ENCODE results near the gene CLDN4. TPM values are rescaled to one million over a fixed set of nuclear protein-coding genes. Genes with fewer than 3 reads are reported as not detected.
"Not testable (repeated sequence)": the region's sequence is repeated elsewhere in the genome, so short reads cannot be mapped to it uniquely, and the experiment has no call there.

CLDN4 gene
- 0.07 TPM in 2 replicates for total RNA-seq

GRCh38 chr7:73830681-73831583 is at the start of gene CLDN4:
TSS of gene CLDN4 (plus strand) at chr7:73830996. CDS start at chr7:73831202, 206 bp downstream.
- DNase-seq (ENCODE audit: low read depth, low spot score): no peak

DNA sequence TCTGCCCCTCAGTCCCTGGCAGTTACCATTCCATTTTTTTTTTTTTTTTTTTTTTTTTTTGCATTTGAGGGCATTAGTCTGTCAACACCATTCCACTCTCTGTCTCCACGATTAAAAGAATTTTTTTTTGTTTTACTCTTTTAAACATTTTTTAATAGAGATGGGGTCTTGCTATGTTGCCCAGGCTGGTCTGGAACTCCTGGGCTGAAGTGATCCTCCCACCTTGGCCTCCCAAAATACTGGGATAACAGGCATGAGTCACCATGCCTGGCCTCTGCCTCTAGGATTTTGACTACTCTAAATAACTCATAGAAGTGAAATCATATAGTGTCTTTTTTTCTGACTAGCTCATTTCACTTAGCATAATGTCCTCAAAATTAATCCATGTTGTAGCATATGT is 44.2 kb upstream of the CLDN4 start:
- DNase-seq (ENCODE audit: low read depth, low spot score): no peak

GRCh38 chr7:73787786-73788048 is 43.1 kb upstream of the CLDN4 start:
- DNase-seq (ENCODE audit: low read depth, low spot score): not testable (repeated sequence)

- no peak for DNase-seq (ENCODE audit: low read depth, low spot score)
Measured at GRCh38 chr7:73789051-73789450, 41.7 kb upstream of the CLDN4 start.

DNA sequence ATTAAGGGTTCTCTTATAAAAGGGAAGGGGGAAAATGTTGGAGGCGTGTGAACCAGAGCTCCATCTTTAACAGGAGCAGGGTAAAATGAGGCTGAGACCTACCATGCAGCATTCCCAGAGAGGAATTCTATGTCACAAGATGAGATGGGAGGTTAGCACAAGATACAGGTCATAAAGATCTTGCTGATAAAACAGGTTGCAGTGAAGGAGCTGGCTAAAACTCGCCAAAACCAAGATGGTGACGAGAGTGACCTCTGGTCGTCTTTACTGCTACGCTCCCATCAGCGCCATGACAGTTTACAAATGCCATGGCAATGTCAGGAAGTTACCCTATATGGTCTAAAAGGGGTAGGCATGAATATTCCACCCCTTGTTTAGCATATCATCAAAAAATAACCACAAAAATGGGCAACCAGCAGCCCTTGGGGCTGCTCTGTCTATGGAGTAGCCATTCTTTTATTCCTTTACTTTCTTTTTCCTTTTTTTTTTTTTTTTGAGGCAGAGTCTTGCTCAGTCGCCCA is 39.6 kb upstream of the CLDN4 start:
- not testable (repeated sequence) for DNase-seq (ENCODE audit: low read depth, low spot score)

DNA sequence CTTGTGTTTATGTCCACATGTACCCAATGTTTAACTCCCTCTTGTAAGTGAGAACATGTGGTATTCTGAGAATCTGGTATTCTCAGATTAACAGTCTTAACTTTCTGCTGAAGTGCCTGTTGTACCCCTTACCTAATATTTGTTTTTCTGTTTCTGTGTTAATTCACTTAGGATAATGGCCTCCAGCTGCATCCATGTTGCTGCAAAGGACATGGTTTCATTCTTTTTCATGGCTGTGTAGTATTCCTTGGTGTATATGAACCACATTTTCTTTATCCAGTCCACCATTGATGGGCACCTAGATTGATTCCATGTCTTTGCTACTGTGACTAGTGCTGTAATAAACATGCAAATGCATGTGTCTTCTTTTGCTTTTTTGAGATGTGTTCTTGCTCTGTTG is 35.6 kb upstream of the CLDN4 start:
- not testable (repeated sequence) for DNase-seq (ENCODE audit: low read depth, low spot score)

- DNase-seq (ENCODE audit: low read depth, low spot score): not testable (repeated sequence)
Measured at GRCh38 chr7:73796656-73797055, 34.1 kb upstream of the CLDN4 start.

- DNase-seq (ENCODE audit: low read depth, low spot score): not testable (repeated sequence)
Measured at GRCh38 chr7:73797176-73797575, 33.6 kb upstream of the CLDN4 start.

- DNase-seq (ENCODE audit: low read depth, low spot score): no peak
Measured at GRCh38 chr7:73799282-73800141, 31.3 kb upstream of the CLDN4 start.

DNA sequence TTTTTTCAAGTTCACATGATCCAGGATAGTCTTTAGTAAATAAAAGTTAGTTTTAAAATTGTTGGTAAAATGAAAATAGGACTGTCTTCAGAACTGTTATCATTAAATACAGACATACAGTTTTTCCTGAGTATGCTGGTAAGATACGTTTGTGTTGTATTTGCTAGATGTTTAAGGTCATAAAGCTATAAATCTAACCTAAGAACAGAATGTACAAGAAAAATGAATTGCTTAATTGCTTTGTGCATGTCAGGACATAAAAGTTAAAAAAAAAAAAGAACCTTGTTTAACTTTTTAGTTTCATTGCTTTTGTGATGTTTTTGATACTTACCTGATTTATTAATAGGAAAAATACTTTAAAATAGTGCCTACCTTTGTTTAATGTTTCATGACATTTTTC is 29.2 kb upstream of the CLDN4 start:
- DNase-seq (ENCODE audit: low read depth, low spot score): no peak

DNA sequence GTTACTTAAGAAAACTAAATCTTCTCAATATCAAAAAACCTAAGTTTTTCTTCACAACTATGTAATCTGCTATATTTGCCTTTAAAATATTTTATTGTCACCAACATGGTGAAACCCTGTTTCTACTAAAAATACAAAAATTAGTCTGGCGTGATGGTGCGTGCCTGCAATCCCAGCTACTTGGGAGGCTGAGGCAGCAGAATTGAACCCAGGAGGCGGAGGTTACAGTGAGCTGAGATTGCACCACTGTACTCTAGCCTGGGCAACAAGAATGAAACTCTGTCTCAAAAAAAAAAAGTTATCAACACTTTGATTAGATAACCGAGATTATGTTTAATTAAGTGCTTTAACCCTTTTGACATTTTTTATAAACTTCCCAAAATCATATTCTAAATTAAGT is 28.3 kb upstream of the CLDN4 start:
- no peak for DNase-seq (ENCODE audit: low read depth, low spot score)

DNA sequence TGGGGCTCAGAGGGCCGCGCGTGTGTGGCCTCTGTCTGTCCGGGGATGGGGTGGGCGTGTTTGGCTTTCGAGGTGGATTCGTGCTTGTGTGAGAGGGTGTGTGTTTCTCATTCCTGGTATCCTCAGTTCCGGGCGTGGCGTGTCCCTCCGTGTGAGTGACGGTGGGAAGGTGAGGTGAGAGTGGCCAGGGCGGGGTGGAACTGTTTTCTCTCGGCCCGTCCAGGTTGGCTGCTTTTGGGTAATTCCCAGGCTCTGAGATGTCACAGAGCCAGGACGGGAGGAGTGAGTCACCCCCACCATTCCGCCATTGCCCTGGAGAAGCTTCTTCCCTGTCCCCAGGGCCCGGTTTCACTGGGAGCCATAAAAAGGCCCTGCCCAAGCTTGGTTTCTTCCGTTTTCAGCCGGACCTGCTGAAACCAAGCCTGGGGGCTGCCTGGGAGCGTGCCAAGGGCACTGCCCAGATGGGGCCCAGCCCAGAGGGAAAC is 21.3 kb upstream of the CLDN4 start:
- no peak for DNase-seq (ENCODE audit: low read depth, low spot score)

GRCh38 chr7:73810998-73811360 is 19.8 kb upstream of the CLDN4 start:
- no peak for DNase-seq (ENCODE audit: low read depth, low spot score)

DNA sequence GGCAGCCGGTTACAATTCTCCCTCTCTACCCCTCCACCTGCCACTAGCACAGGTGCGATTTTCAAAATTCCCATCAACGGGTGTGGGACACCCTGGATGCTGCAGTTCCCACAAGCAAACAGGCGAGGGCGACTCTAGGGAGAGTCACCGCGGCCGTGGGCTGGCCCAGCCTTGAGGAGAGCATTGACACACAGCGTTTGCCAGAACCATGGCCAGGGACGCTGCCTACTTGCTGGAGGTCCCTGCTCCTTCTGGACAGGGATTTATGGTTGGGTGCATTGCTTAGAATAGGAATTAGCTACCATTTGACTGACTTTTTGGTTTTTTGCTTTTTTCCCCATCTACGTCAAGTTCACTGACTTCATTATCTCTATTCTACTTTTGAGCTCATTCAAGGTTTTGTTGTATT is 19.0 kb upstream of the CLDN4 start:
- peak; percentile 24 for DNase-seq (ENCODE audit: low read depth, low spot score)

GRCh38 chr7:73812996-73813395 is 17.8 kb upstream of the CLDN4 start:
- no peak for DNase-seq (ENCODE audit: low read depth, low spot score)

- no peak for DNase-seq (ENCODE audit: low read depth, low spot score)
Measured at GRCh38 chr7:73815436-73815835, 15.4 kb upstream of the CLDN4 start.

- no peak for DNase-seq (ENCODE audit: low read depth, low spot score)
Measured at GRCh38 chr7:73817121-73817520, 13.7 kb upstream of the CLDN4 start.

GRCh38 chr7:73820013-73820412 is 10.8 kb upstream of the CLDN4 start:
- DNase-seq (ENCODE audit: low read depth, low spot score): no peak

DNA sequence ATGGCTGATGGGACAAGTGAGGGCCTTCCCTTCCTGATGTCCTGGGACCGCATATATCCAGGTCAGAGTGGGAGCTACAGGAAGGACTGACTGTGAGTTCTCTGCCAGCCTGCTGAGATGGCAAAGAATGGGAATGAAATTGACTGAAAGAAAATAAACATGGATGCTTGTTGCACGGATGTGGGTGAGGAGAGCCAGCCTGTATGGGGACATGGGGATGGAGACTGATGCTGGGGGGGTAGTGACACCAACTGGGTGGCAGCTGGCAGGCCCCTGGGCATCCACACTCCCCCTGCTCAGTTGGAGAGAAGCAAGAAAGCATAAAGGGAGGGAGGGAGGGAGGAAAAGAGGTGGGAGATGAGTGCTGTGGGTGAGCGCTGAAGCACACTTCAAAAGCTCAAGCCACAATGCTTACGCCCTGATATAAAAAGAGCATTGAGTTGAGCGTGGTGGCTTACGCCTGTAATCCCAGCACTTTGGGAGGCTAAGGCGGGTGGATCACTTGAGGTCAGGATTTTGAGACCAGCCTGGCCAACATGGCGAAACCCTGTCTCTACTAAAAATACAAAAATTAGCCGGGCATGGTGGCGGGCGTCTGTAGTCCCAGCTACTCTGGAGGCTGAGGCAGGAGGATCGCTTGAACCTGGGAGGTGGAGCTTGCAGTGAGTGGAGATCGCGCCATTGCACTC is 9.1 kb upstream of the CLDN4 start:
- DNase-seq (ENCODE audit: low read depth, low spot score): not testable (repeated sequence)

DNA sequence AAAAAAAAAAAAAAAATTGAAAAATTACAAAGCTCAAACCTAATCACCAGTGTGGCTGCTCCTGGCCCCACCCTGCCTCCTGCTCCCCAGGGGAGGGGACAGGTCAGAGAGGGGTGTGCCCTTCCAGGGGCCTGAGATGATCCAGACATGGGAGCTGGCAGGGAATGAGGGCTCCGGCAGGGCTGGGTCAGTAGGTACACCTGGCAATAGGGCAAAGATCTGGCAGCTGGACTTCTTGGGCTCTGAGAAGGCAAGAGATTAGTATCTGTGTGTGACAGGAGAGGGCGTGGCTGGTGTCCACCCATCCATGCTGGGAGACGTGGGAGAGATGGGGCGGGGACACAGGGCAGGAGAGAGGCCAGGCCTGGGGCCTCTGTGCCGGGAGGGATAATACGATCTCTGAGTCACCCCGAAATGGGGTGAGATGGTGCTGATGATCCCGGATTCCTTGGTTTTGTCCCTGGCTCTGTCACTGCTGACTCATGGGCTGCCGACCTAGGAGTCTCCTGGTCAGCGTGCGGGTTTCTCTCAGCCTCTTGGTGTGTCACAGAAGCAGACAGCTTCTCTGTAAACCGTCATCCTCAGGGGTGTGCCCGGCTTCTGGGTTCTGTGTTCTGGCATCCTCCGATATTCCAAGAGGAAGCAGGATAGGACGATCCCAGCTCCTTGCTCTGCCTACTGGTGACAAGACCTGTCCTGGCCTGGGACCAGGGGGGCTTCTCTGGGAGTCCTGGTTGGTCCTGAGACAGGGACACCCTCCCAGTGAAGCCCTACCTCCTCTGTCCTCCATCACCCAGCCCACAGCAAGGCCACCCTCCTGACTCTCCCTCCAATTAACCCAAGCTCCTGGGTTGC is 8.2 kb upstream of the CLDN4 start:
- DNase-seq (ENCODE audit: low read depth, low spot score): no peak

DNA sequence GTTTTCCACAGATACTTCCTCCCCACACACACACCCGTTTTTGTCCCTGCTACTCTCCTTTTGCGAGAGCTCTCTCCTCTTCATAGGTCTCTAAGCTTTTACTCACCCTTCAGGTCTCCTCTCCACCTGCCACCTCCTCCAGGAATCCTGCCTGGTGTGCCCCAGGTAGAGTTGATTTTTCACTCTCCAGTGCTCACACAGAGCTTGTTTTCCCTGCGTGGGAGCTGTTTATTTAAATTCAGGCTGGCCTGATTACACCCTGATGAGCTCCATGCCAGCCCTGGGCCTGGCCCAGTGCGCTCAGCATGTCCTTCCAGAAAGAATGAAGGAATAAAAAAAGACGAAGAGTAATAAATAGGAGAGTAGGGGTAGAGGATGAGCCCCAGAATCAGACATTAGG is 7.5 kb upstream of the CLDN4 start:
- no peak for DNase-seq (ENCODE audit: low read depth, low spot score)
